GM19455 (cell line): ENCODE data around the gene PLEKHN1.

Experiments
- ATAC-seq: cut with Tn5 transposase; IDR thresholded peaks from one replicate; pipeline ENCODE4 v1.9.1; 2021; ENCODE audit not compliant: unreplicated experiment

PLEKHN1 gene

GRCh38 chr1:1023700-1024099 is 57.4 kb downstream of the PLEKHN1 start:
- ATAC-seq = no peak

DNA sequence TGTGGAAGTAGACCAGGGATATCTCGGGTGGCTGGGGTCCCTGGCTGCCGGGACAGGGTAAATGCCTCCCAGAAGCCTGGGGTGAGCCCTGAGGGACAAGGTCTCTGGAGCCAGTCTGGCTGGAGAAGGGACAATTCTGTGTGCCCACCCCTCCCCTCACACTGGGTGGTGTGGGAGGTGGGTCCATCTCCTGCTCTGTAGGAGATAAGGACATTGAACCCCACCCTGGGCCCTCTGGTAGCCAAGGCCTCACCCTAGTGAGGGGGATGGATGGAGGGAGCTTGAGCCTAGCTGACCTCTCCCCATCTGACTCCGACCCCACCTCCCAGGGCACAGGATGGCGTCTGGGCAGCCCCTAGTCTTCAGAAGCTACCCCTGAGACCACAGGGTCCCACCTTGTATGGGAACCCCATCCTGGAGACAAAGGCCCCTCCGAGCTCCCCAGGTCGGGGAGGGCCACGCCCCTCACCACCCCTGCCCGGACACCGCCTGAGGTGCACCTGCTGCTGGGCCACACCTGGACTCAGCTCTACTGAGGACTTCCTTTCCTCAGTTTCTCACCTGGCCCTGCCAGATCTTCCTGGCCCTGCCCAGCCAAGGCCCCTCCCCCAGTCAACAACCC is 58.0 kb downstream of the PLEKHN1 start:
- no peak for ATAC-seq

GRCh38 chr1:1024771-1025699 is 58.8 kb downstream of the PLEKHN1 start:
- ATAC-seq = no peak
